OCI-LY1 (cell line): ENCODE measurements around the gene ARHGEF37.

Experiments used
- H2AFZ ChIP-seq: fragments of 200-600 bp; sonication (generic), shearing (Covaris generic); 2 replicates; pipeline ENCODE4 v1.6.0; 2014; ENCODE audit warnings: antibody characterized with exemption, mild to moderate bottlenecking, low read length
- H3F3A ChIP-seq: fragments of 200-600 bp; sonication (generic), shearing (Covaris generic); 2 replicates; pipeline ENCODE4 v1.6.0; 2014; ENCODE audit warnings: mild to moderate bottlenecking, antibody characterized with exemption, low read length, moderate library complexity; ENCODE audit not compliant: insufficient read depth
- H3K27ac ChIP-seq: fragments of 200-600 bp; sonication (generic); 2 replicates; pipeline ENCODE4 v1.5.1; 2014; ENCODE audit warnings: low read length, mixed run types, mild to moderate bottlenecking, low read depth; ENCODE audit not compliant: poor library complexity, severe bottlenecking
- H3K27me3 ChIP-seq: fragments of 200-600 bp; sonication (generic); 2 replicates; pipeline ENCODE4 v1.6.0; 2014; ENCODE audit warnings: antibody characterized with exemption, mild to moderate bottlenecking, low read length, moderate library complexity; ENCODE audit not compliant: insufficient read depth
- H3K36me3 ChIP-seq: fragments of 200-600 bp; sonication (generic); 2 replicates; pipeline ENCODE4 v1.6.1; 2014; ENCODE audit warnings: mild to moderate bottlenecking, antibody characterized with exemption, low read length, moderate library complexity, mixed read lengths; ENCODE audit not compliant: insufficient read depth
- H3K4me1 ChIP-seq: fragments of 200-600 bp; sonication (generic); 2 replicates; pipeline ENCODE4 v1.5.1; 2014; ENCODE audit warnings: mild to moderate bottlenecking, low read length, moderate library complexity; ENCODE audit not compliant: insufficient read depth, severe bottlenecking
- H3K4me2 ChIP-seq: fragments of 200-600 bp; sonication (generic), shearing (Covaris generic); 2 replicates; pipeline ENCODE4 v1.6.1; 2014; ENCODE audit warnings: low read length
- H3K4me3 ChIP-seq: fragments of 200-600 bp; sonication (generic); 2 replicates; pipeline ENCODE4 v1.5.1; 2014; ENCODE audit warnings: low read length, low read depth, mild to moderate bottlenecking, mixed read lengths; ENCODE audit not compliant: poor library complexity, severe bottlenecking
- H3K79me2 ChIP-seq: fragments of 200-600 bp; shearing (Covaris generic); 2 replicates; pipeline ENCODE4 v1.6.1; 2016; ENCODE audit warnings: mixed run types, low read length, mixed read lengths; ENCODE audit not compliant: insufficient read depth
- H3K9ac ChIP-seq: fragments of 200-600 bp; sonication (generic), shearing (Covaris generic); 2 replicates; pipeline ENCODE4 v1.6.1; 2014; ENCODE audit warnings: mild to moderate bottlenecking, low read length, mixed read lengths
- H3K9me2 ChIP-seq: fragments of 200-600 bp; sonication (generic), shearing (Covaris generic); 2 replicates; pipeline ENCODE4 v1.6.1; 2014; ENCODE audit warnings: low read depth, mild to moderate bottlenecking, low read length, mixed read lengths
- H3K9me3 ChIP-seq: fragments of 200-600 bp; shearing (Covaris generic); 2 replicates; pipeline ENCODE4 v1.6.1; 2014; ENCODE audit warnings: low read length, mixed read lengths
- H4K20me1 ChIP-seq: fragments of 200-600 bp; sonication (generic), shearing (Covaris generic); 2 replicates; pipeline ENCODE4 v1.6.0; 2016; ENCODE audit warnings: mild to moderate bottlenecking, low read length; ENCODE audit not compliant: insufficient read depth
- EZH2 ChIP-seq: fragments of 200-600 bp; sonication (generic), shearing (Covaris generic); IDR thresholded peaks from 2 replicates; pipeline ENCODE4 v1.8.0; 2017; ENCODE audit warnings: borderline replicate concordance, mixed run types, mild to moderate bottlenecking, antibody characterized with exemption, low read length, moderate library complexity, mixed read lengths
- TF ChIP-seq, protein P1 (sequence below): fragments of 200-600 bp; sonication (generic), shearing (Covaris generic); IDR thresholded peaks from 2 replicates; pipeline ENCODE4 v1.5.1; 2017; ENCODE audit warnings: mild to moderate bottlenecking, antibody characterized with exemption, low read length, moderate library complexity, mixed read lengths

The ARHGEF37 gene

DNA sequence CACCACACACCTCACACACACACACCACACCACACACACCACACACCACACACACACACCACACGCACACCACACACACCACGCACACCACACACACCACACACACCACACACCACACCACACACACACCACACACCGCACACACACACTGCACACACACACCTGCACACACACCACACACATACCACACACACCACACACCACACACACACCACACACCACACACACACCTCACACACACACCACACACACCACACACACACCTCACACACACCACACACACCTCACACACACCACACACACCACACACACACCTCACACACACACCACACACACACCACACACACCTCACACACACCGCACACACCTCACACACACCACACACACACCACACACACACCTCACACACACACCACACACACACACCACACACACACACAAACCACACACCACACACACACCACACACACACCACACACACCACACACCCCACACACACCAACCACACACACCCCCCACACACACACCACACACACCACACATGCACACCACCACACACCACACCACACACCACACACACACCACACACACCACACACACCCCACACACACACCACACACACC is 73.7 kb downstream of the ARHGEF37 start:
- Histone ChIP-seq H3K27me3 (peaks cover 6% of the 10 kb centered on the region; the same call in 1 of the 2 replicates), H3K9me2 (no peaks in the 10 kb centered on the region), H3K79me2 (no peaks in the 10 kb centered on the region), H3K36me3 (no peaks in the 10 kb centered on the region), H3K9me3 (peaks cover 4% of the 10 kb centered on the region; the same call in 1 of the 2 replicates), H4K20me1 (no peaks in the 10 kb centered on the region), H3F3A (no peaks in the 10 kb centered on the region), H3K4me3 (no peak overlapping the region), H2AFZ (no peak overlapping the region), H3K4me1 (peaks cover 7% of the 10 kb centered on the region), H3K27ac (no peak overlapping the region), H3K9ac (no peak overlapping the region), H3K4me2 (no peak overlapping the region)
- TF ChIP-seq, protein P1, sequence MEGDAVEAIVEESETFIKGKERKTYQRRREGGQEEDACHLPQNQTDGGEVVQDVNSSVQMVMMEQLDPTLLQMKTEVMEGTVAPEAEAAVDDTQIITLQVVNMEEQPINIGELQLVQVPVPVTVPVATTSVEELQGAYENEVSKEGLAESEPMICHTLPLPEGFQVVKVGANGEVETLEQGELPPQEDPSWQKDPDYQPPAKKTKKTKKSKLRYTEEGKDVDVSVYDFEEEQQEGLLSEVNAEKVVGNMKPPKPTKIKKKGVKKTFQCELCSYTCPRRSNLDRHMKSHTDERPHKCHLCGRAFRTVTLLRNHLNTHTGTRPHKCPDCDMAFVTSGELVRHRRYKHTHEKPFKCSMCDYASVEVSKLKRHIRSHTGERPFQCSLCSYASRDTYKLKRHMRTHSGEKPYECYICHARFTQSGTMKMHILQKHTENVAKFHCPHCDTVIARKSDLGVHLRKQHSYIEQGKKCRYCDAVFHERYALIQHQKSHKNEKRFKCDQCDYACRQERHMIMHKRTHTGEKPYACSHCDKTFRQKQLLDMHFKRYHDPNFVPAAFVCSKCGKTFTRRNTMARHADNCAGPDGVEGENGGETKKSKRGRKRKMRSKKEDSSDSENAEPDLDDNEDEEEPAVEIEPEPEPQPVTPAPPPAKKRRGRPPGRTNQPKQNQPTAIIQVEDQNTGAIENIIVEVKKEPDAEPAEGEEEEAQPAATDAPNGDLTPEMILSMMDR = no peak
- TF ChIP-seq EZH2 = no peak

DNA sequence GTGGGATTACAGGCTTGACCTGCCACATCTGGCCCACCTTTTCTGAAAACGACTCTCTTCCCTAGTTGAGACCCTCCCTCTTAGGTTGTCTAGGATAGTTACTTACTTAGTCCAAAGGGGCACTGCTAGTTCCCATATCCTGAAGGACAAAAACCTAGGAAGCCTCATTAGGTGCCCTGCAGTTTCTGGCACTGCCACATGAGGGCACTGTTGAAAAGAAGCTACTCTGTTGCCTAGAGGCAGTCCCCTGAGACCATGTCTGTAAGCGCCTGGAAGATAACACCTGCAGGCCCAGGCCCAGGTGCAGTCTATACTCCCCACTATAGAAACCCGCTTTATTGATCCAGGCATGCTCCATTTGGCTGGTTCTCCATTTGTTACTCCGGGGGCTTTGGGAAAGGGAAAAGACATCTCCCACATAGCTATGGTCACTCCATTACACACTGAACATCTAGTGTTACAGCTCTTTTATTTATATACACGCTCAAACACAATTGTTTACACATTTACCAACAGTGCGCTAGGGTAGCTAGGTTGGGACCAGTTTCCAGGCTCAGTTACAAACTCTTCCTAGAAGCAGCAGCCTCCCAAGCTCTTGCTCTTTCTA is 75.4 kb downstream of the ARHGEF37 start:
- Histone ChIP-seq H2AFZ (no peak overlapping the region), H4K20me1 (no peaks in the 10 kb centered on the region), H3K27ac (no peak overlapping the region), H3K79me2 (no peaks in the 10 kb centered on the region), H3F3A (no peaks in the 10 kb centered on the region), H3K36me3 (no peaks in the 10 kb centered on the region), H3K27me3 (peaks cover 6% of the 10 kb centered on the region; the same call in 1 of the 2 replicates), H3K9ac (no peak overlapping the region), H3K4me1 (peaks cover 7% of the 10 kb centered on the region), H3K4me3 (no peak overlapping the region), H3K4me2 (no peak overlapping the region), H3K9me3 (peaks cover 4% of the 10 kb centered on the region; the same call in 1 of the 2 replicates), H3K9me2 (no peaks in the 10 kb centered on the region)
- no peak for TF ChIP-seq EZH2
- TF ChIP-seq, protein P1 = peak; percentile 80

DNA sequence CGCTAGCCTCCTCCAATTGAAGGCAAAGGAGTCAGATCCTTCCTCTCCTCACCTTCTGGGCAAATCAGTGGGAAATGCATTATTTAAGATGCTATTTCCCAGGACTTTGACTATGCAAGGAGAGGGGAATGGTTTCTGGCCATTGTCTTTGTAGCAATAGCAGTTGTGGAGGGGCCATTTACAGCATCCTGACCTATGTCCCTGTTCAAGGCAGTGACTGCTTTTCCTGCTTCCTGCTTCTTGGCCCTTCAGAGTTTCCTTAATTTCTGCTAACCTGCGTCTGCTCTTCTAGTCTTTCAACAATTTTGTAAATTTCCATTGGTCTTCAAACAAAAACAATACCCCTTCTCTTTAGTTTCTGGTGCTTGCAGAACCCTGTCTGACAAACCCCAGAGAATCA is 76.0 kb downstream of the ARHGEF37 start:
- Histone ChIP-seq H2AFZ (no peak overlapping the region), H3K27me3 (peaks cover 6% of the 10 kb centered on the region; the same call in 1 of the 2 replicates), H3K9me3 (peaks cover 4% of the 10 kb centered on the region; the same call in 1 of the 2 replicates), H3K9me2 (no peaks in the 10 kb centered on the region), H3K4me3 (no peak overlapping the region), H3K36me3 (no peaks in the 10 kb centered on the region), H3K27ac (no peak overlapping the region), H3K4me1 (peaks cover 7% of the 10 kb centered on the region), H4K20me1 (no peaks in the 10 kb centered on the region), H3K79me2 (no peaks in the 10 kb centered on the region), H3K9ac (no peak overlapping the region), H3F3A (no peaks in the 10 kb centered on the region), H3K4me2 (no peak overlapping the region)
- TF ChIP-seq, protein P1 = no peak
- no peak for TF ChIP-seq EZH2
